NCI-H774 (cell line): Measurements from ENCODE around the gene DOK4.
"Not testable (repeated sequence)": the region's sequence is repeated elsewhere in the genome, so short reads cannot be mapped to it uniquely, and the experiment has no call there.

Experiments used
- DNase-seq: peaks from one replicate; lab custom pipeline; 2025; lab: John Stamatoyannopoulos, UW

The DOK4 gene

DNA sequence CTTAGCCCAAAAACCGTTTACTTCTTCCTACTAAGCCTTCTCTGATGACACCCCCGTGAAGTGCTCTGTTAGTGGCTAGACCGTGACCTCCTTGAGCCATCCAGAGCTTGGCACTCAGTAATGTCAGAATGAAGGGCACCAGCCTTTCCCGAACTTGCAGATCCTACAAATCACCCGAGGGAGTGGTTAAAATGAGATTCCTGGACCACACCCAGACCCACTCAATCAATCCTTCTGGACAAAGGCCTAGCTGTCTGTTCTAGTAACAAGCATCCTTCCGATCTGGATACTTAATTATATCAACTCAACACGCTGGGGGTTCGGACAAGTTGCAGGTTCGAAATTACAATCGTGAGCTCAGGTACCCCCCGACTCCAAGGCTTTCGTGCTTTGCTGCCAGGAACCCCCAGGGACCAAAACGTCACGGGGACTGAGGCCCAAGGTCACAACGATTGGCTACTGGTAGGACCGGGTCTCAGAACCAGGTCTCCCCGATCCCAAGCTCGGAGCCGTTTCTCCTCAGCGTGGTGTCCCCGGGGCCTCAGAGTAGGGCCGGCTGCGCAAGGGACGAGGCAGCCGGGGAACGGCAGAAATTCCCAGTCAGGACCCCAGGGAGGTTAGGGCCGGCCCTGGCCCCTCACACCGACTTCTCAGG lies 39.6 kb downstream of the DOK4 start:
- DNase-seq = no peak

- no peak for DNase-seq
Measured at GRCh38 chr16:57445510-57445909, 40.8 kb downstream of the DOK4 start.

- DNase-seq = no peak
Measured at GRCh38 chr16:57444711-57445110, 41.6 kb downstream of the DOK4 start.

DNA sequence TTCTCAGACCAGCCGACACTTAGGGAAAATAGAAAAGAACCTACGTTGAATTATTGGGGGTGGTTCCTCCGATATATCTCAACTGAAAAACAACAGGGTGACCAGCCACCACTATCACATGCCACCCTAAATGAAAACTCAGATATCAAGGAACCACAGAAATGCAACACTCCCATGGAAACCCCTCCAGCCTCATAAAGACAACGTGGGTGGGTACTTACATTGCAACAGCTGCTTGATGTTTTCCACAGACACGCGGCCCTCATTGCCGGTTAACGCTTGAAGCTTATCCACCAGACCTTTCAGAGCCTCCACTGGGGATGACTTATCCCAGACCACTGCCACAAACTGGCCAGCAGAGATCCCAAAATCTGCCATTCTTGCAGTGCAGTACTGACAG lies 45.7 kb downstream of the DOK4 start:
- not testable (repeated sequence) for DNase-seq

GRCh38 chr16:57439947-57440346 lies 46.3 kb downstream of the DOK4 start:
- not testable (repeated sequence) for DNase-seq

GRCh38 chr16:57435838-57436237 lies 50.5 kb downstream of the DOK4 start:
- no peak for DNase-seq

DNA sequence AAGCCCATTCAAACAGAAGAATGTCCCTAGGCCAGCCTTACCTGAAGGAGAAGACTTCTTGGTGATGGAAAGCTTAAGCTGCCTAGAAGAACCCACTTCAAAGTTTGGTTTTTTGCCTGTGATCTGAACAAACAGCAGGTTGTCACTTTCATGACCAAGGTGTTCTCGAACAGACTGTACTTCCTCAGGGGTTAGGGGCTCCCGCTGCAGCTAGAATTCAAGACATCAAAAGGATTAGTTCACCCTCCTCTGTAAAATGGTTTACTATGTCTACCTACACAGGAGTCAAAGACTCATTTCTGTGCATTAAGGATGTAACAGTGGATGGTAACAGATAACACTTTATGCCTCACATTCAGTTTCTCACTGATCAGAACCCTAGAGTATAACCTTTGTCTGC lies 52.3 kb downstream of the DOK4 start:
- no peak for DNase-seq

- no peak for DNase-seq
Measured at GRCh38 chr16:57432989-57433388, 53.3 kb downstream of the DOK4 start.

DNA sequence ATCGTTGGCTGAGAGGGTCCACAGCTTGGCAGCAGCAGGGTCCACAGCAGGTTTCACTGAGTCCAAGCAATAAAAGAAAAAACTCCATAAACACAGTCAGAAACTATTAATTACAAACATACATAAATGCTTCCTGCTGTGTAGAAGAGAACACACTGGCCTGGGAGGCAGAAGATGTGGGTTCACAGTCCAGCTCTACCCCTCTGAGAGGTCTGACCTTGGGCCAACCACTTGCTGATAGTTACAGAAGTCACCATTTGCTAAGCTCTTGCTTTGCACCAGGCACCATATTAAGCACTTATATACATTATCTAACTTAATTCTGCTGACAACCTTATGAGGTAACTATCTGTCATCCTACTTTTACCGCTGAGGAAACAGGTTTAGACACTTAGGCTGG lies 53.8 kb downstream of the DOK4 start:
- no peak for DNase-seq

DNA sequence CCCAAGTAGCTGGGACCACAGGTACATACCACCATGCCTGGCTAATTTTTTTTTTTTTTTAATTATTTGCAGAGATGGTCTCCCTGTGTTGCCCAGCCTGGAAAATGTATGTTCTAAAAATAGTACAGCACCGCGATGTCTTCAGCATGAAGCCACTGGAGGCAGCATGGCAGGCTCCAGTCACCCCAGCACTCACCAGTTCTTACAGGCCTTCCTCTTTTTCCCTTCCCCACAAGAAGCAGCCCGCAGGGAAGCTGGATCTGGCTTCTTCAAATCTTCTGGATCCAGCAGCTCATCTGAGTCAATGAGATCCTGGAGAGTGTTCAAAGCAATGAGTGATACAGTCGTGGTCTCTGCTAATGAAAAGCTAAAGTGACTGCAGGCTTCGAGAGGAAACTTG lies 55.3 kb downstream of the DOK4 start:
- DNase-seq = no peak

GRCh38 chr16:57427824-57428223 lies 58.5 kb downstream of the DOK4 start:
- no peak for DNase-seq

GRCh38 chr16:57427307-57427706 lies 59.0 kb downstream of the DOK4 start:
- DNase-seq = no peak

GRCh38 chr16:57426356-57426755 lies 59.9 kb downstream of the DOK4 start:
- DNase-seq = no peak

DNA sequence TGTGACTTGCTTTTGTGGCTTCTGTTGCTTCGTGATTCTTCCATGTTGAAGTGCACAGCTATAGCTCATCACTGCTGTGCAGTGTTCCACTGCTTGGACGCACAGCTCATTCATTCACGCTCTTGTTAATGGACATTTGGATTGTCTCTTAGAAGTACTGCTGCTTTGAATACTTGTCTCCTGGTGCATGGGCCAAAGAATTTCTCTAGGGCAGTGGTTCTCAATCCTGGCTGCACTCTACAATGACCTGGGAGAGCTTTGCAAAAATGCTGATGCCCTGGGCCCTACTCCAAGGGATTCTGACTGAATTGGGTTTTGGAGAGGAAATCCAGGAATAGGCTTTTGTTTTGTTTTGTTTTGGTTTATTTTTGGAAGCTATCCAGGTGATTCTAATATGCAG lies 61.7 kb downstream of the DOK4 start:
- DNase-seq = no peak

GRCh38 chr16:57423152-57423551 lies 63.1 kb downstream of the DOK4 start:
- no peak for DNase-seq

DNA sequence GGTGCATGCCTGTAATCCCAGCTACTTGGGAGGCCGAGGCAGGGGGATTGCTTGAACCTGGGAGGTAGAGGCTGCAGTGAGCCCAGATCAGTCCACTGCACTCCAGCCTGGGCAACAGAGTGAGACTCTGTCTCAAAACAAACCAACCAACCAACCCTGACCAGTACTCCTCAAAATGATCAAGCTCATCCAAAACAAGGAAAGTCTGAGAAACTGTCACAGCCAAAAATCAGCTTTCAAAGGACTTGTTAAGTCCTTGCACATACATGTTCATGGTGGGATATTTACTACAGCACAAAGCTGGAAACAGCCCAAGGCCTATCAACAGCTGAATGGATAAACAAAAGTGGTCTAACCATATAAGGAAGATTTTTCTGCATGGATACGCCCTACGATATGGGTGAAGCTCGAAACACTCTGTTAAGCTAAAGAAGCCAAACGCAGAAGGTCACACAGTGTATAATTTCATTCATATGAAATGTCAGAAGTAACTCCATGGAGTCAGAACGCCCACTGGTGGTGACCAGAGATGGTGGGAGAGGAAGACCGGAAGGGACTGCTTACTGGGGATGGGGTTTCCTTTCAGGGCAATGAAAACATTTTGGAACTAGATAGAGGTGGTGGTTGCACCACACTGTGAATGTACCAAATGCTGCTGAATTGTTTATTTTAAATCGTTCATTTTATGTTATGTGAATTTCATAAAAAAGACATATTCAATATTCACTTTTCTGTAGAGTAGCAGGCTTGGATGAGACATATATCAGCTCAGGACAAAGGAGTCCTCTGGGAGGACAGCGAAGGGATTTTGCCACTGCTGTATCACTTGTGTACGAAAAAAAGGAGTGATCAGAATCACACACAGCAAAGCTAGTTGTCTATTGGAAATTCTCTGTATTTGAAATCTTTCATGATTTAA lies 64.0 kb downstream of the DOK4 start:
- no peak for DNase-seq
